HFF-Myc (cell line): ENCODE results near the gene CCDC154.
"Not testable (repeated sequence)": the region's sequence is repeated elsewhere in the genome, so short reads cannot be mapped to it uniquely, and the experiment has no call there.

Source experiments
- DNase-seq: peaks from one replicate; pipeline ENCODE4 v3.0.0-alpha.2; 2011; ENCODE audit warnings: low read depth; ENCODE audit errors: extremely low read depth
- H3K4me3 ChIP-seq: replicated peaks from 2 replicates; pipeline ENCODE4 v1.5.1; 2011; ENCODE audit warnings: low read depth, mild to moderate bottlenecking, control low read depth, low read length
- TF ChIP-seq, protein P1 (sequence below): IDR thresholded peaks from 2 replicates; pipeline ENCODE4 v1.5.1; 2012; ENCODE audit warnings: mild to moderate bottlenecking, low read depth, low read length, control low read depth; ENCODE audit errors: missing control alignments

The CCDC154 gene

DNA sequence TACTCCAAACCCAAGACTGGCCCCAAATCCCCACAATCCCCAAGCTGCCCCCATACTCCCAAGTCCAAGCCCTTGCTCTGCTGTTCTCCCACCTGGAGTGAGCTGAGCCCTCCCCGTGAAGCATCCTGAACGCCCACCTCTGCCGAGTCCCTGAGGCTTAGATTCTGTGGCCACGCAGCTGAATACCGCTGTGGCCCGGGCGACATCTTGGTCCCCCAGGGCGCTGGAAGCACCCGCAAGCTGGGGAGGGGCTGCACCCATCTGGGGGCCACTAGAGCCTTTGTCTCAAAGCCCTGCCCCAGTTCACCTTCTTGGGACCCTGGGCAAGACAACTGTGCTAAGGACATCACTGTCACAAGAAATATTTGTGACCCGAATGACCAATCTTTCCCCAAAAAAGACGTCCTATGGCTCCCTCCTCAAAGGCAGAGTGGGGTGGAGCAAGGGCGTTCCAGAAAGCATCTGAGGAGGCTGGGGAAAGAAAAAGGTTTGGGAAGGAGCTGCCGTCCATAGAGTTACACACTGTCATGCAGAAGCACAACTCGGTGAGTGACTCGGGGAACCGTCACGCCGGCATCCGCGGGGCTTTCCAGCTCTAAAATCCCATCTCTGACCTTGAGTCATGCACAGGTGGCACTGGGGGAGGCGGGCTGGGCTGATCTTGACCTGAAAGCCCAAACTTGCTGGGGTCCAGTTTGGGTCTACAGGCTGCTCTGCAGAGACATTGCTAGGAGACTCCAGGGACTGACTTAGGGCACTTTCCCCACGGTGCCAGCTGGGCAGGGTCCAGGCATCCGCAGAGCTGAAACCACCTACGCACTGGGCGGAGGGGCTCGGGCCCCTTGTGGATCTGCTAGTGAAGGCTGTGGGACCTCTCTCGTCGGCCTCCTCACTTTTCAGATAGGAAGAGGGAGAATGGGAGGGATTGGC, 37.8 kb upstream of the CCDC154 start:
- TF ChIP-seq, protein P1, sequence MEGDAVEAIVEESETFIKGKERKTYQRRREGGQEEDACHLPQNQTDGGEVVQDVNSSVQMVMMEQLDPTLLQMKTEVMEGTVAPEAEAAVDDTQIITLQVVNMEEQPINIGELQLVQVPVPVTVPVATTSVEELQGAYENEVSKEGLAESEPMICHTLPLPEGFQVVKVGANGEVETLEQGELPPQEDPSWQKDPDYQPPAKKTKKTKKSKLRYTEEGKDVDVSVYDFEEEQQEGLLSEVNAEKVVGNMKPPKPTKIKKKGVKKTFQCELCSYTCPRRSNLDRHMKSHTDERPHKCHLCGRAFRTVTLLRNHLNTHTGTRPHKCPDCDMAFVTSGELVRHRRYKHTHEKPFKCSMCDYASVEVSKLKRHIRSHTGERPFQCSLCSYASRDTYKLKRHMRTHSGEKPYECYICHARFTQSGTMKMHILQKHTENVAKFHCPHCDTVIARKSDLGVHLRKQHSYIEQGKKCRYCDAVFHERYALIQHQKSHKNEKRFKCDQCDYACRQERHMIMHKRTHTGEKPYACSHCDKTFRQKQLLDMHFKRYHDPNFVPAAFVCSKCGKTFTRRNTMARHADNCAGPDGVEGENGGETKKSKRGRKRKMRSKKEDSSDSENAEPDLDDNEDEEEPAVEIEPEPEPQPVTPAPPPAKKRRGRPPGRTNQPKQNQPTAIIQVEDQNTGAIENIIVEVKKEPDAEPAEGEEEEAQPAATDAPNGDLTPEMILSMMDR = no peak
- H3K4me3 ChIP-seq = no peak overlapping the region
- DNase-seq = no peak

DNA sequence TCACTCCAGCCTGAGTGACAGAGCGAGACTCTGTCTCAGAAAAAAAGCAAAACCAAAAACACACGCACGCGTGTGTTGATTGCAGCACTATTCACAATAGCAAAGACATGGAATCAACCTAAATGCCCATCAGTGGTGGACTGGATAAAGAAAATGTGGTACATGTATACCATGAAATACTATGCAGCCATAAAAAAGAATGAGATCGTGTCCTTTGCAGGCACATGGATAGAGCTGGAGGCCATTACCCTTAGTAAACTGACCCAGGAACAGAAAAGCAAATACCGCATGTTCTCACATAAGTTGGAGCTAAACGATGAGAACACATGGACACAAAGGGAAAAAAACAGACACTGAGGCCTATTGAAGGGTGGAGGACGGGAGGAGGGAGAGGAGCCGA, 34.6 kb upstream of the CCDC154 start:
- not testable (repeated sequence) for H3K4me3 ChIP-seq, DNase-seq

GRCh38 chr16:1477033-1477432, 32.7 kb upstream of the CCDC154 start:
- no peak for DNase-seq
- H3K4me3 ChIP-seq = no peak overlapping the region
- TF ChIP-seq, protein P1 = no peak

GRCh38 chr16:1475552-1476114, 31.3 kb upstream of the CCDC154 start:
- H3K4me3 ChIP-seq = peak overlapping the region; percentile 71
- no peak for DNase-seq
- TF ChIP-seq, protein P1 = no peak

DNA sequence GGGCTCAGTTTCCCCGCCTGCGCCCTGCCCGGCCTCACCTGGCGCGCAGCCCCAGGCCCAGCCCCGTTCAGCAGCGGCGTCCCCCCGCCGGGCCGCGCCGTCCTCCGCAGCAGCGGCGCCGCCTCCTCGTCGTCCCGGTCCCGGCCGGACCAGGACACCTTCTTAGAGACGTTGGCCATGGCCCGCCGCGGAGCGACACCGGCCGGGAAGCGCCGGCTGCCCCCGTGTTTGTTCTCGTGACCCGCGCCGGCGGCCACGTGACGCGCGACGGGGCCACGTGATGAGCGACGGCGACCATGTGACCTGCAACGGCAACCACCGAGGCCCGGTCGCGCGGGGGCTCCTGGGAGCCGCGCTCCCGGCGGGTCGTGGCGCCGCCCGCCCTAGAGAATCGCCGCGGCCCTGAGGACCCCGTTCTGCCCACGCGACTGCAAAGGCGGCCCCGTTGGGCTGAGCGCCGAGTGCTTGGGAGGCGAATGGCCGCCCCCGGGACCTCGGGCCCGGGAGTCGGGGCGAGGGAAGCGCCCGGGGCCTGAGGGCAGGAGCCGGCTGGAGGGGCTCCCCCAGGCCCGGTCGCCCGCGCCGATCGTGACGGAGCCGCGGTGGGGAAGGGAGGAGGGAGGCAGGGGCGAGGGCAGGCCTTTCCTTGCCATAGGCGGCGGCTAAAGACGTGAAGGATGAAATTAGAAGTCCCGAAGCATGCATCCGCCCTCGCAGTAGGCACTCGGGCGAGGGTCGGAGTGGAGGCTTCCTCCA, 30.6 kb upstream of the CCDC154 start, which contains the start of gene CLCN7:
Gene CLCN7, minus strand, starts transcription at position 233 of the 756 bp plus-strand sequence. Its CDS starts 54 bp downstream, at position 179.
- TF ChIP-seq, protein P1 = no peak
- peak within 1 kb of the TSS; percentile 71 for H3K4me3 ChIP-seq
- DNase-seq = no peak

DNA sequence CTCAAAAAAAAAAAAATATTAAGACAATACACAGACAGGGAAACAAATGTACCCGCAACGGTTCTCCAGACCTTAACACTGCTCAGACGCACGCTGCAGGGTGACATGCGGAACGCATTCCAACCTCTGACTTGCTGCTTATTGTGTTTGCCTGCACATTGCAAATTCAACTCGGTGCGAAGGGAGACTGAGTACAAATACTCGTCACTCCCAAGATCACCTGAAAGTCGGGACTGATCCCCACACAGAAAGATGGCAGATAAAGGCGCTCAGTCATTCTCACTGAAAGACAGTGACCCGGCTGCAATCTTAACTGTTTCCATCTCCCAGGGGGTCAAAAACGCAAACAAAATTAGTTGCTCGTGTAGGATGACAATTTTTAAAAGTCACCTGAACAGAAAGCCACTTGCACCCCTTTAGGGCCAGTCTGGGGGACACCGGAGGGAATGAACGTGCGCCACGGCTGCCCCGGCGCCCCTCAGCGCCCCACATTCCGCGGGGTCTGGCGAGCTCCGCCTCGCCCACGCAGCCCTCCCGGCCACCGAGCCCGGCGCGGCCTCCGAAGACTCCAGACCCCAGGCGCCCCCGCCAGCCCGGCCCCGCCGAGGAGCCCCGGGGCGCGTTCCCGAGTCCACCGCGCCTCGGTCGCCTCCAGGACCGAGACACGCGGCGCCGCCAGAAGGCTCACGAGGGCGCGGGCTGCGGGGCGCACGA, 29.9 kb upstream of the CCDC154 start:
- TF ChIP-seq, protein P1 = no peak

More for the DNA sequence above, 29.9 kb upstream of the CCDC154 start:
- H3K4me3 ChIP-seq = peak overlapping the region; percentile 71
- no peak for DNase-seq
